ENCODE data around the gene AVL9.
"Not testable (repeated sequence)": the region's sequence is repeated elsewhere in the genome, so short reads cannot be mapped to it uniquely, and the experiment has no call there.

GRCh38 chr7:32603492-32603891 lies 108.2 kb downstream of the AVL9 start:
- TF ChIP-seq CTCF, POLR2A (IDR thresholded peaks at IDR 0.05): not testable (repeated sequence)

All from lower leg skin (tissue), 3 donors.